CD4-positive, alpha-beta T cell treated with Interleukin-17A for 1 hour (primary cell): ENCODE results near the gene TSSK2.

Source experiments
- DNase-seq: peaks from one replicate; pipeline ENCODE4 v3.0.0-alpha.2; 2020

The TSSK2 gene

DNA sequence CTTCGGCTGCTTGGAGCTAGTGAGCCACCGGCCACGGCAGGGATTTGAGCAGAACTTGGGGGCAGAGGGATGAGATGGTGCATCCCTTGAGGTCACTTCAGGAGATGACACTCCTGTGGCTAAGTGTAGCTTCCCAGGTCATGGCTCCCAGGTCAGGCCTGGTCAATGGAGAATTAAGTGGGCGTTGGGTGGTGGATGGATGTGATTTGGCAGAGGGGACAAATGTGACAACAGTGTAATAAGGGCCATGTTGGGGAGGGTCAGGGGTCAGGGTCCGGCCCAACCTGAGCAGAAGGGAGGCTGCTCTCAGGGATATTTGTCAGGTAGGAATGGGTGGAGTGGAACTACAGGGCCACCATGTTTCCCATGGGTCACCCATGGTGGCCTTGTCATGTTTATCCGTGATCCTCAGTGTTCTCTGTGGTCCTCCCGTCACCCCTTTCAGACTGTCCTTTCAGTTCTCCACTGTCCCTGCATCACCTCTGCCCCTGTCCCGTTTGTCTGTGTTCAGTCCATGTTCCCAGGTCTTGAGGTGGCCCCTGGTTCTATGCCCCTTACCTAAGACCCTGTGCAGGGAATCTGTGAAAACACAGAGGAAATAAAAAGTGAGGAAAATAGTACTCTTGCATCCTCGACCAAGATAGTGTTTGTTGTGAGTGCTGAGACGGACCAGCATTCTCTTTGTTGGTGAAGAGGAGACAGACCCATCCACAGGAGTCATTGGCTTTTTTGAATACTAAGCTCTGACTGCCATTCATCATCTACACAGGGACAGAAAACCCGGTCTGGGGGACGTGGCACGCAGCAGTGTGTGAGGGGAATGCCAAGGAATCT, 41.3 kb downstream of the TSSK2 start:
- DNase-seq = no peak

DNA sequence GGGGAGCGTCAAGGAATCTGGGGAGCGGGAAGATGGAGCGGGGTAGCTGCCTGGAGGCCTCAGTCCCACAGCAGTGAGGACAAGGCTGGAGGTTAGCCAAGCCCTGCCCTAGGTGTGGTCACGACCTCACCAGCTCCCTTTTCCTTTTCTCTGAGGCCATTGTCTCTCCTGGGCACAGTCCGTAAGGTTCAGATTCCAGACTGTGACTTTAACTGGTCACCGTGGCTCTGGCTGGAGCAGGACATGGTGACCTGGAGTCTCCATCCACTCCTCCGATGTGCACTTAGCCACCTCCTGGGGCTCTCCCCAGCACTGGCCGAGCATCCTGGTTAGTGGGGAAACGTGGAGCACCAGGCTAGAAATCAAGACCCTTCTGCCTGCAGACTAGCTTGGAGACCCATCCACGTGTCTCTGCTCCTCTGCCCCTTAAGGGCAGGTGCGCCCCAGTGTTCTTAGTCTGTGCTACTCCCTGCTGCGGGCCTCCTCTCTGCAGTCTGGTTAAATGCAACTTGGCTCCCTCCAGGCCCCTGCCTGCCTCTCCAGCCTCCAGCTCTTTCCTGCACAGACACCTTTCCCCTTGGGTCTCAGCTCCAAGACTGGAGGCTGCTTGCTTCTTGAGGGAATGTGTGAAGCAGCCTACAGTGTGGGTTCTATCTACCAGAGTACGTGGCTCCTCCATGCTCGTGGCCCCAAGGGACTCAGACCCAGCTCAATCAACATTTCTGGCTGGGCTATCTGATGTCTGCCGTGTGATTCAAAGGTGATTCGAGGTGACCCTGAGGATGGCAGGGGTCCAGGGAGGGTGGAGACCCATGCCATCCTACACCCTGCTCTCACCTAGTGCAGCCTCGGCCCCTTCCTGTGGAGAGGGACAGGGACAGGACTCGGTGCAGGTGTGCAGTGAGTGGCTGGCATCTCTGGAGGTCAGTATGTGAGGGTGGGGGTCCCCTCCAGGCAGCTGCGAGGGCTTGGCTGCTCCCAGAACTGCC, 42.2 kb downstream of the TSSK2 start:
- no peak for DNase-seq

DNA sequence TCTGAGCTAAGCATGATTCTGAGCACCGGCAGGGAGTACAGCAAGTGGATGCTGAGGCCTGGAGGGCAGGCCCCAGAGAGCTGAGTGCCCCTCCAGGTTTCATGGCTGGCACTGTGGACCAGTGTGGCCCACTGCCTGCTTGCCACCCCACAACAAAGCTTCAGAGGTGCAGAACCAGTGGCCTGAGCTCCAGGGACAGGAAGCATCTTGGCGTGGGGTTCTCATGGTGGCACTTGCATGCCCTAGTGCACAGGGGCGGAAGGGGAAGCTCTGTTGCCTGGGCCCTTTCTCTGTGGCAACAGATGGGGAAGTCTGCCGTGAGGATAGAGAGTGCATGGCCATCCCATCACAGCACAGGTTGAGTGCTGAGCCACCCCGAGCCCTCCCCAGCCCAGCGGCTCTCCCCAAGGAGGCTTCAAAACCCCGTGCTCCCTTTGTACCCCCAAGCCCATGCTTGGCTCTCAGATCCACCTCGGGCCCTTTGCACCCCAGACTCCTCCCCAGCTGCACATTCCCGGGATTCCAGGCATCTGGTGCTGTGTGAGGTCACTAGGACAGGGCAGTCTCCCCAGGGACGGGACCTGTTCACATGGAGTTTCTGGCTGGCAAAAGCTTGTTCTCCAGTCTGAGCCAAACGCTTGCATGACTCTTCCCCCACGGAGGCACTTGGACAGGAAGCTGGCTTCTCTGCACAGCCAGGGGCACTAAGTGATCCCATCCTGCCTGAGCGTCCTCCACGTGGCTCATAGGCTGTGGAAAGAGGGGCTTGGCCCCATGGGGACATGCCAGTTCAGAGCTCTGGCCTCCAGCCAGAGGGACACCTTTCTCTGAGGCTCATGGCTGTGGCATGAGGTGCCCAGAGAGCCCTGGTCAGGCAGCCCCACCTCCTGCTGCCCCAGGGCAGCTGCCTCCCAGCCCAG, 43.3 kb downstream of the TSSK2 start:
- DNase-seq = no peak

DNA sequence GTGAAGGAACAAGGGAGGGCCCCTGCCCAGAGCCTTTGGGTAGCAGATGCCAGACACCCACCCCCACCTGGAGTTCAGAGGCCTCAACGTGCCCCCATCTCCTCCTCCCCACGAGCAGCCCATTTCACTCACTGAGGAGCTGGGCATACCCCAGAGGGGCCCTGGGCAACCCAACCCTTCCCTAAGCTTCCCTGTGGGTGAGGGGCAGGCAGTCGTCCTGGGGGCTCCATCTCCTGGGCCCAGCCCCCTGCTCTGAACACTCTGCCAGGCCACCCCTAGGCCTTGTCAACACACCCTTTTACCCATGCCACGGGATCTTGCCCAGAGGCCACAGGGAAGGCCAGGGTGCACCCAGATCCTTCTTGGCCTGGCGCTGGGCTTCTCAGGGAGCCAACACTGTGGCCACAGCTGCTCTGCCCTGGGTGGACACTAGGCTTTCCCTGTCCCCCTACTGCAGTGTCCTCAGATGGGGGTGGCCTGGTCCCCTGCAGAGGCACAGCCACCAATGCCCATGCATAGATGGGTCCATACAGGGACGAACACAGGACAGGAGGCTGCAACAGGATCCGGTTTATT, 44.0 kb downstream of the TSSK2 start:
- no peak for DNase-seq

DNA sequence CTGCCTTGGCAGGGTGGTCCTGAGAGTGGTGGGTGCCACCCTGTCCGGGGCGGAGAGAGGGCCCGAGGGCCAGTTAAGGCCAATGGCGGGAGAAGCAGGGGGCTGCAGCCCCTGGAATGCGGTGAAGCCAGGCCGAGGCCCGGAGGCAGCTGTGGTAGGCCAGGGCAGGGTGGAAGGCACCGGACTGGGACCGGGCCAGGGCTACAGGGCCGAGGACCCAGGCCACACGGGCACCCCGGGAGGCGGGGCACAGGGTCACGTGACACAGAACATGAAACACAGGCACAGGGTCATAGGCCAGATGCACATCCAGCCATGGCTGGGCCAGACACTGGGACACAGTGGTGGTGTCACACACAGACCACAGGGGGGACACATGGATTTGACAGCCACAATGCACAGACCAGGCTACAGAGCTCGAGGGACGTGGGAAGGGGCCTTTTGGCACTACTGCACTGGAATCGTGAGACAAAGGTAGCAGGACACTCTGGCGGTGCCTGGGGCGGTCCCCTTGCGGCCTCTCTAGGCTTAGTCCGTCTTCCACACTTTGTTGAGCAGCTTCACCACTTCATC, 44.6 kb downstream of the TSSK2 start:
- DNase-seq = no peak

DNA sequence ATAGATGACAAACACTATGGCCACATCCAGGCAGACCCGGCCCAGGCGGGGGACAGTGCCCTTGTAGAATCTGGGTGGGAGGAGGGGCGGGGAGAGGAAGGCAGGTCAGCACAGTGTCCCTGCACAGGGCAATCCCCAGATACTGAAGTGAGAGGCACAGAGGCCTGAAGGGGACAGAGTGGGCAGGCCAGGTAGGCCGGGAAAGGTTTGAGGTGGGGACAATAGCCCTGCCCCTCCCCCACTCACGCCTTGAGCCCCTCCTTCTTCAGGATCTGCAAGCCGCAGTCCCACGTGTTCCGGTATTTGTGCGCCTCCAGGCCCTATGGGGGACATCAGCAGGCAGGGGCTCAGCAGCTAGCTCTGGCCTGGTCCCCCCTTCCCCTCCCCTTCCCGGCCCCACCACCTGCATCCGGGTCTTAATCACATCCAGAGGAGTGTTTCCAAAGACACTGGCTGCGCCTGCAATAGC, 45.1 kb downstream of the TSSK2 start:
- no peak for DNase-seq

DNA sequence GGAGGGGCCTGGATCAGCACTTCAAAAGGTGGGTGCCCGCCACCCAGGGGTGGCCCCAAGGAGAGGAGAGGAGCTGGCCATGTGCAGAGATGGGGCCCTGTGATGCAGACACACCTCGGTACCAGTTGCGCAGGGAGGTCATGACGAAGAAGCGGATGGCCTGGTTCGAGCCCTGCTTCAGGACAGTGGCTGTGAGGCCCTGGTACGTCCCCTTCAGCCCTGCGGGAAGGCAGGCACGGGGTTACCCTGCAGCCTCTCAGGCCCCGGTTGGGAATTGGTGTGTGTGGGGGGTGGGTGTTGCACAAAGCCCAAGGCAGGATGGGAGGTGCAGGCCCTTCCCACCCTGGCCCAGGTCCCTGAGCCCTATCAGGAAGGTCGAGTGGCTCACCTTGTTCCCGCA, 45.6 kb downstream of the TSSK2 start:
- no peak for DNase-seq

DNA sequence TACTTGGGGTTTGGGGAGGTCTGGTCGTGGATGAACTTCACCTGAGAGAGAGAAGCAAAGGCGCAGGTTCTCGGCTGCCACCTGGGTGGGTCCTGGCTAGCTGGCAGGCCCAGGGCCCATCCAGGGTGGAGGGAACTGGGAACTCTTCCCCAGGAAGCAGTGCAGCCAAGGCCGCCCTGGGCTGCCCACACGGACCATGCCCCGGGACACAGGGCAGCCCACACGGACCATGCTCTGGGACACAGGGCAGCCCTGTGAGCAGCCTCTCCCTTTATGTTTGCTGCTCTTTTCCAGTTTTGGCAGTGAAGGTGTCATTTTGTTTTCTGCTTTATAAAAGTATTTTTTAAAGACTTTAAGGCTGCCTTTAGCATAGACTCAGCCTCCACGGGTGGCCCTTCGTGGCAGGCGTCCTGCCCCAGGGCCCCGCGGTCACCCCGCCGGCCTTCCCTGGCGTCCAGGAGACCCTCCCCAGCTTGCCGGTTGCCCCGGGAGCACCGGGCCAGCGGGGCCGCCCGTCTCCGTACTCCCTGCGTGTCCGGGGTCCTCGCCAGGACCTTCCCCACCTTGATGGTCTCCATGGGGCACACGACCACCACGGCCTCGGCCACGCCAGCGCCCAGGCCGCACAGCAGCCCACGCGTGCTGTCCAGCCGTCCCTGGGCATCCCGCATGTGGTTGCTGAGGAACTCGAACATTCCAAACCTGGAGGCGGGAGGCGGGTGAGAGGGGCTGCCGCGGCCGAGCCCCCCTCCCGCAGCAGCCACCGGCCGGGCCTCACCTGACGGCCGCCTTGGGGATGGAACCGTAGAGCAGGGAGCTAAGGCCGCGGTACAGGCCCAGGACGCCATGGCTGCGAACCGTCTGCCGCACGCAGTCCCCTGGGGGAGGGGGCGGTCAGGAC, 46.3 kb downstream of the TSSK2 start:
- DNase-seq = no peak

DNA sequence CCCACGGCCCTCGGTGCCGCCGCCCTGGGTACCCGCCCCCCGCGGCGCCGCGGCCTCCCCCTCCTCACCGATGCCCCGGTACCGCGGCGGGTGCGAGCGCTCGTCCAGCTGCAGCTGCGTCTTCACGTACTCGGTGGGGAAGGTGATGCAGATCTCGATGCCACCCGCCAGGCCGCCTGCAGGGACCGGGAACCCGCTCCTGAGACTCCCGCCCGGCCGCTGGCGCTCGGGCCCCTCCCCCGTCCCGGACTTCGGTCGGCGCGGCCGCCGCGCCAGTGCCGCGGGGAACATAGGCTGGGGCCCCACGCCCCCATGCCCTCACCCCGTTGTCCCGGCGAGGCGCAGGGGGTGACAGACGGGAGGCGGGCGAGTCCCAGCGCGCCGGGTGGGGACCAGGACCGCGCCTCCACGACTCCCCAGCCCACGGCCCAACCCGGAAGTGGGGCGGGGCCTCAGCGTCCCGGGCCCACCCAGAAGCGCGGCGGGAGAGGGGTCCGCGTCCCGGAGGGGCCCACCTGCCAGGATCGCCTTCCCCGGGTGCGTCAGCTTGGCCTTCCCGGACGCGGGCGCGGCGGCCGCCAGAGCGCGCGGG, 47.1 kb downstream of the TSSK2 start:
- DNase-seq = peak; percentile 61

DNA sequence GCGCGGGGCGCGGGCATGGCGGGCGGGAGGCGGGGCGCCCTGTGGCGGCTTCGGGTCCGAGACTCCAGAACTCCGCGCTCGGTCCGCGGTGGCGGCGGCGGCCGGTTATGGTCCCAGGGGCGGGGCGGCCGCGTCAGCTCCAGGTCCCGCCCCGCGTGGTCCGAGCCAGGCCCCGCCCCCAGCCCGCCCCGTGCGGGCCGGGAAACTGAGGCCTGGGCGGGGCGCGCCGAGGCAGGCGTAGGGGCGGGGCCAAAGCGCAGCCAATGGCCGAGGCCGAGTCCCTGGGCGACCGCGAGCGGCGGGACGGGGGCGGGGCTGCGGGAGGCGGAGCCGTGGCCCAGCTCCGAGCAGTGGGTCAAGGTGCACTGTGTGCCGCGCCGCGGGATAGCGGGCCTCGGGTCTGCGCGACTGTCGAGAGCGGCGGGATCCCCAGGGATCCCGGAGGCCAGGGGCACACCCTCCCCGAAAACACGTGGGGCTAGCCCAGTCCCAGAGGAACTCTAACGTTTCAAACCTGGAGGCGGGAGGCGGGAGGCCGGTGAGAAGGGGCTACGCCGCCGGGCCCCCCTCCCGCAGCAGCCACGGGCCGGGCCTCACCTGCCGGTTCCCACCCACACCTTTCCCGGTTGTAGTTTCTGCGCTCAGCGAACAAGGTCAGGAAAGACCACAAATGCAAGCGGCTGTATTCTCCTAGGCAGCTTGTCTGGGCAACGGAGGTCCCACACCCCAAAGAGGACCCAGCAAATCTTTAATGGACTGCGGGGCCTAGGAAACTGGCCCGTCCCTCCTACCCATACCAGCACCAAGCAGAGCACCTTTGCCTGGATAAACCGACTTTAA, 47.8 kb downstream of the TSSK2 start, which contains the start of gene SLC25A1:
Gene SLC25A1 (minus strand): TSS at position 80 of the 840 bp plus-strand sequence. CDS start 63 bp downstream, at position 17.
- DNase-seq = peak; percentile 85

DNA sequence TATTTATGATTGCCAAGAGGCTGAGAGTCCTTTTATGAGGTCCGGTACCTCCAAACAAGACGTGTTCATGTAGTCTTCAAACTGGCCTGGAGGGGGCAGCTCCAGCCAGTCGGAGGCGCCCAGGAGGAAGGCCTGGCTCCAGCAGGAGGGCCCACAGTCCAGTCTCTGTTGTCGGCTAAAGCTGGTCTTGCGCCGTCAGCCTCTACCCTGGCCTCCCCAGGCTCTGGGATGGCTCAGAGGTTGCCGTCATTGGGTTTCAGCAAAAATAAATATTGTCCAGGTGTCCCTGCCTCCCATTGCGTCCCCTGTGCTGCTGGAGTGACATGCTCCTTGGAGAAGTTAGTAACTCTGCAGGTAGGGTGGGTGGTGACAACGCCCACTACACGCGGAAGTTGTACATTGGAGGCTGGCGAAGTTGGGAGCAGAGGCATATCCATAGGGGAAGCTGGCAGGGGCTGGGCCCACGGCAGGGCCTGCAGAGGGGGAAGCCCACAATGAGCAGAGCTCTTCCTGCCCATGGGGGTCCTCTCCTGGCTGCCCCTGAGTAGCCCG, 48.5 kb downstream of the TSSK2 start:
- DNase-seq = peak; percentile 63

DNA sequence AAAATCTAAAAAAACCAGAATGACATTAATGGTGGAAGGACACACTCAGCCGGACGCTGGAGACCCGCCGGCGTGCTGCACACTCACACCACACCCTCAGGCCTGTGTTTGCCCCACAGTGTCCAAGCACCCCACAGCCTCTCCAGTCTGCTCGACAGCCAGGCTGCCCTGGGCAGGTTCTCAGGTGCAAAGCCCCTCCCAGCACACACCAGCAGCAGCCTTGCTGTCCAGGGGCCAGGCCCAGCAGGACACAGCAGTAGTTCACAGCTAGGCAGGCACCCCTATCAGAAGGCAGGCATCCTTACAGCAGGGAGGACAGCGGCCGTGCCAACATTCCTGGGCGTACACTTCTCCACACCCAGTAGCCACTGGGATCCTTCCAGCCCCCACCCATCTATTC, 49.1 kb downstream of the TSSK2 start:
- no peak for DNase-seq

DNA sequence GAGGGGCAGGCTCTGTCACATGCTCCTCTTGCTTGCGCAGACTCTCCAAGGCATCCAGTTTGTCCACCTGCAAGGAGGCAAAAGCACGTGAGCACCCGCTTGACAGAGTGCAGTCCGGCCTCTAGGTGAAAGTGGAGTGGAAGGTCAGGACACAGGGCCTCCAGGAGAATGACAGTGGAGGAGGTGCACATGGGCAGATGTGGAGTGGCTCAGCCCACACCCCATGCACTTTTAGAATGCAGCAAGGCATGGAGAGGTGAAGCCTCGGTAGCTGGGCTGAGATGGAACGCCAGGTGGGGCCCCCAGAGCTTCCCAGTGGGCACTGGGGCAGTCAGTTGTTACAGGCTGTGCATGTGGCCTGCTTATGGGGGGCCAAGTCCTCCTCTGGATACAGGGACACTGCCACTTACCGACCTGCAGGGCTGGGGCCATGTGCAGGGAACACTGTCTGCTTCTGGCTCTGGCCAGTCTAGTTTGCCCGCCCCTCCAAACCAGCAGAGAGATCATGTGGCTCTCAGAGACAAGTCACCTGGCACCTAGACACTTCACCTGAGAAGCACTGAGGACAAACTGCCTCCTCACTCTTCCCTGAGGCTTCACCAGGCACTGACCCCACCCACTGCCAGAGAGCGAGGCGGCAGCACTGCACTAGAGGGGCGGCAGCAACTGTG, 49.8 kb downstream of the TSSK2 start:
- no peak for DNase-seq

DNA sequence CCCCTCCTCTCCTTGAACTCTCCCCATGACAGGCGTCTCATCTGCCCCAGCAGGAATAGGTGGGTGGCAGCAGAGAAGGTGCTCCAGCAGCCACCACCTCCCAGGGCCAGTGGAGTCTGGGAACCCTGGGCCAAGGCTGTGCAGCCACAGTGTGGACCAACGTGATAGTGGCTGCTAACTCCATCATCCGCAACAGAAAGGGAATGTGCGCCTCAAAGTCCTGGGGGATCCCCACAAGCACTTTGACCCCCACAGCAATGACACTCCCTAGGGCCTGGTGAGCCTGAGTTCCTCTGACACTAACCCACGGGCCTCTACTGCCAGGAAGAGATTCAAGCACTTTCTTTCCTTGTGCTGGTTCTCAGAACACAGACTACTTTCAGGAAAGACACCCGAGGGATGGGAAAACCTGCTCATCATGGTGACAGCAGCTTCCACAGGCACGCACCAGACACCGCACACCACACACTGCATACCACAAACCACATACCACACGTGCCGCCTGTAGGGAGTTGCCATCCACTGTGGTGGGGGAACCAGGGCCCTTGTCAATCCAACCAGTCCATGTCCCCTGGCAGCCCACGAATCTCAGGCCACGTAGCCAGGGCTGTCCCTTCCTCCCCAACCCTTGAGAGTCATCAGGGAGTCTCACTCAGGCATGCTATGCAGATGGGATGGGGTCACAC, 50.8 kb downstream of the TSSK2 start:
- DNase-seq = no peak
